Activated naive CD4-positive, alpha-beta T cell treated with anti-CD3 and anti-CD28 coated beads, Interleukin-2, amount 50 U/mL, for 72 hours (primary cell): ENCODE measurements around the gene AKT3. TPM values are rescaled to one million over a fixed set of nuclear protein-coding genes. Genes with fewer than 3 reads are reported as not detected.
"Not testable (repeated sequence)": the region's sequence is repeated elsewhere in the genome, so short reads cannot be mapped to it uniquely, and the experiment has no call there.

Experiments
- ATAC-seq, 2 donors: fragments of 150-1000 bp; cut with Tn5 transposase; 2 replicates each; pipeline ENCODE4 v1.10.0; 2021; ENCODE audit warnings: mild to moderate bottlenecking in 2 of 2, moderate library complexity in 2 of 2
- DNase-seq, 2 donors: peaks; one replicate each; pipeline ENCODE4 v3.0.0; 2021 to 2022; ENCODE audit warnings: low spot score in 2 of 2
- H3K27ac Mint-ChIP-seq, 2 donors: one replicate each; pipeline ENCODE4 v1.8.0; 2022; ENCODE audit warnings: mild to moderate bottlenecking in 2 of 2, mixed read lengths in 2 of 2
- H3K36me3 Mint-ChIP-seq, 2 donors: one replicate each; pipeline ENCODE4 v1.8.0; 2022; ENCODE audit warnings: mixed read lengths in 2 of 2
- H3K9me3 Mint-ChIP-seq, 2 donors: one replicate each; pipeline ENCODE4 v1.8.0; 2022; ENCODE audit warnings: mixed read lengths in 2 of 2
- total RNA-seq, 2 donors: library from RNA; stranded (reverse); gene quantifications; one replicate each; pipeline ENCODE4 v1.2.3, GENCODE V29; 2022

AKT3 gene
- total RNA-seq, 2 donors from 2014 or later, result 24.9 to 37.3 TPM

DNA sequence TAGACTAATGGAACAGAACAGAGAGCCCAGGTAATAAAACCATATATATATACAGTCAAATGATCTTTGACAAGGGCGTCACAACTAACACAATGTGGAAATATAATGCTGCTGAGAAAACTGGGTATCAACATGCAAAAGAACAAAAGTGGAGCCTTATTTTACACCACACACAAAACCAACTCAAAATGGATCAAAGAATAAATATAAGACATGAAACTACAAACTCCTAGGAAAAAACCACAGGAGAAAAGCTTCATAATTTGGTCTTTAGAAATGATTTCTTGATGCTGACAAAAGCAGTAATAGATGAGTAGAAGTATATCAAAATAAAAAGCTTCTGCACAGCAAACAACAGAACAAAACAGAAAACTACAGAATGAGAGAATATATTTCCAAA, 192.2 kb downstream of the AKT3 start:
- DNase-seq (no peak), ATAC-seq (no peak)
- Mint-ChIP-seq H3K36me3 (peaks cover 9 to 12% of the 10 kb centered on the region in 2 donors), H3K27ac (no peak overlapping the region), H3K9me3 (peaks cover 0 to 1% of the 10 kb centered on the region in 2 donors)

DNA sequence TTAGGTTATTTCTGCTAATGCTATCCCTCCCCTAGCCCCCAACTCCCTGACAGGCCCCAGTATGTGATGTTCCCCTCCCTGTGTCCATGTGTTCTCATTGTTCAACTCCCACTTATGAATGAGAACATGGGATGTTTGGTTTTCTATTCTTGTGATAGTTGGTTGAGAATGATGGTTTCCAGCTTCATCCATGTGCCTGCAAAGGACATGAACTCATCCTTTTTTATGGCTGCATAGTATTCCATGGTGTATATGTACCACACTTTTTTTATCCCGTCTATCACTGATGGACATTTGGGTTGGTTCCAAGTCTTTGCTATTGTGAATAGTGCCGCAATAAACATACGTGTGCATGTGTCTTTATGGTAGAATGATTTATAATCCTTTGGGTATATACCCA, 200.5 kb downstream of the AKT3 start:
- H3K9me3 Mint-ChIP-seq, H3K27ac Mint-ChIP-seq, ATAC-seq, DNase-seq: not testable (repeated sequence)
- peaks cover 28 to 40% of the 10 kb centered on the region in 2 donors for H3K36me3 Mint-ChIP-seq

DNA sequence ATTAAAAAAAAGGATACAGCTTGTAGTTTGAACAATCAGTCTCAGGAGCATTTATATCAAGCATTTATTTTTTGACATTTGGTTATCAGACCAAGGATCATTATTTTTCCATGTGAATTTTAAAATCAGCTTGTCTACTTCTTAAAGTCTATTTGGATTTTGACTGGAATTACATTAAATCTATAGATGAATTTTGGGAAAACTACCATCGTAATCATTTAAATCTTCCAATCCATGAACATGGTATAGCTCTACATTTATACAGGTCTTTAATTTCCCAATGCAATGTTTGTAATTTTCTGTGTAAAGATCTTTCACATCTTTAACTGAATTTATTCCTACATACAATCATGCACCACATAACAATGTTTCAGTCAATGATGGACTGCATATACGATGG, 203.2 kb downstream of the AKT3 start:
- H3K36me3 Mint-ChIP-seq, result peaks cover 22 to 28% of the 10 kb centered on the region in 2 donors
- H3K27ac Mint-ChIP-seq, result no peak overlapping the region
- peaks cover 0 to 3% of the 10 kb centered on the region in 2 donors for H3K9me3 Mint-ChIP-seq
- DNase-seq (no peak), ATAC-seq (no peak)

DNA sequence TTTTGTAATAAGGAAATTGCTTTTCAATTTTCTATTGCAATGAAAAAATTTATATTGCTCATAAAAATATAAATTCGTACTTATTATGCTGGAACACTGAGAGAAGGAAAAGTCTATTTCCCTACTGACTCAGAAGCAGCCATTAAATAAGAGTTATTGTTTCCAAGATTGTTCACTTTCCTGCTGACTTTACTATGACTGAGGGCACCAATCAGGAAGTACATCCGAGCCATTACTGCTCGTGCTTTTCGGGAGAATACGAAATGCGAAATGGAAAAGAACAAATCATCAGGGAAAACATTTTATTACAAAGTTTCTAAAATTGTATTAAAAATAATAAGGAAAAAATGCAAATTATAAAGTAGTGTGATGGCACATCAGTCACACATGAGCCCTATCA, 204.8 kb downstream of the AKT3 start:
- peaks cover 0 to 1% of the 10 kb centered on the region in 2 donors for H3K9me3 Mint-ChIP-seq
- no peak overlapping the region for H3K27ac Mint-ChIP-seq
- ATAC-seq, result no peak
- H3K36me3 Mint-ChIP-seq, result peaks cover 7 to 13% of the 10 kb centered on the region in 2 donors
- no peak for DNase-seq

DNA sequence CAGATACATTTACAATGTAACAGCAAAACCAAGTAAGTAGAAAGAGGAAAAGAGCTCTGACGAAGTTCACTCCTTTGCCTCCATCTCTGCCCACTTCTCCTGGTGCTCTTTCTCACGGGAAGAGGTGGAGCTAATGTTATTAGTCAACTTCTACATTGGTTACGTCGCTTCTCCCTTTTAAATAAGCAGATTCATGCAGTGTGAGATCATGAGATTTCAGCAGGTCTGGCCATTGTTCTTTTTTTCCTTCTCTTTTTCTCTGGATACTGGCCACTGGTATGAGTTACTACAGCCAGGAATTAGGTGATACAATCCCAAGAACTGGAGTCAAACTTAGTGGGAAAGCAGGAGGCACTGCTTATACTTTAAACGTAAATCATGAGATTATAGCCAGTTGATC, 207.1 kb downstream of the AKT3 start:
- Mint-ChIP-seq H3K36me3 (peaks cover 6 to 11% of the 10 kb centered on the region in 2 donors), H3K9me3 (peaks cover 0 to 5% of the 10 kb centered on the region in 2 donors), H3K27ac (no peak overlapping the region)
- no peak for ATAC-seq
- no peak for DNase-seq

DNA sequence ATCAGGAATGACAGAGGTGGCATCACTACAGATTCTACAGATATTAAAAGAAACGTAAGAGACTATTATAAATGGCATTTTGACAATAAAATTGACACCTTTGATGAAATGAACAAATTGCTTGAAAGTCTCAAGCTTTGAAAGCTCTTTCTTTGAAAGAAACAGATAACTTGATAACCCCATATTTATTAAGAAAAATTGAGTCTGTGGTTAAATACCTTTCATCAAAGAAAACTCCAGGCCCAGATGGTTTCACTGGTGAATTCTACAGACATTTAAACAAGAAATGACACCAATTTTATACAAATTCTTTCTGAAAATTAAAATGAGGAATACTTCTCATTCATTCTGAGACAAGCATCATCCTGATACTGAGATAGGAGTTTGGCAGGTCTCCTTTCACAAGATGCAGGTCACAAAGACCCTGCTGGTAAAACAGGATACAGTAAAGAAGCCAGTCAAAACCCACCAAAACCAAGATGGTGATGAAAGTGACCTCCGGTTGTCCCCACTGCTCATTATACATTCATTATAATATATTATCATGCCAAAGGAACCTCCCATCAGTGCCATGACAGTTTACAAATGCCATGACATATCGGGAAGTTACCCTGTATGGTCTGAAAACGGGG, 210.9 kb downstream of the AKT3 start:
- DNase-seq, result no peak
- Mint-ChIP-seq H3K36me3 (peaks cover 6 to 11% of the 10 kb centered on the region in 2 donors), H3K27ac (no peak overlapping the region), H3K9me3 (peaks cover 0 to 5% of the 10 kb centered on the region in 2 donors)
- ATAC-seq, result no peak

DNA sequence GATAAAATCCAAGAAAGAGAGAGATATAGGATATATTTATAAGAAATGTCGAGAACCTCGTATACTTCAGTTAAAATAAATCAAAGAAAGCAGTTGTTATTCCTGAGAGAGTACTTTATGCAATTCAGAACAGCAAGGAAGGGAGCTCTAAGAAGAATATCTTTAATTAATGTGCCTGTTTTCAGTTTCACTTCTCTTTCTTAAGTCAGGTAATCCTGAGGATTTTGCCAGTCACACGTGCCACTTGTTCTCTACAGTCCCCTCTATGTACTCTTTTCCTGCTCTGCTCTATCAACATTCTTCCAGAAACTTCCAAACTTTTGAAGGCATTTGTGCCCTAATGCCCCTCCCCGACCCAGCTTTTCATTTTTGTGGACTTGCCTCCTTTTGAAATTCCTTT, 211.9 kb downstream of the AKT3 start:
- ATAC-seq, result no peak
- H3K36me3 Mint-ChIP-seq, result peaks cover 6 to 9% of the 10 kb centered on the region in 2 donors
- DNase-seq, result no peak
- no peak overlapping the region for H3K27ac Mint-ChIP-seq
- peaks cover 0 to 5% of the 10 kb centered on the region in 2 donors for H3K9me3 Mint-ChIP-seq

DNA sequence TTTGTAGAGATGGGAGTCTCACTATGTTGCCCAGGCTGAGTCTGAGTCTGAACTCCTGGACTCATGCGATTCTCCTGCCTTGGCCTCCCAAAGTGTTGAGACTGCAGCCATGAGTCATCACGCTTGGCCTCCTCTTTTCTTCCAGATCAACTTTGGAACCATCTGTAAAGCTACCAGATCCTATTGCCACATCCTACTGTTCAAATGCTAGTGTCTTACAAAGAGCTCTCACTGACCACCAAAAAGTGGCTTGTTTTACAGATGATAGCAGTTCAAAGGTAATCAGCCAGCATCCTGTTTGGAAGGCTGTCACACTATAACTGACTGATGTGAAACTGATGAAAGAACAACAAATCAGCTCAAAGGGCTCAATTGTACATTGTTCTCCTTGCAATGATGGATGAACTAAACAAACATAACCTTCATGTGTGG, 221.6 kb downstream of the AKT3 start:
- no peak for DNase-seq
- Mint-ChIP-seq H3K27ac (peak overlapping the region in 1 of 2 donors; percentile 44), H3K9me3 (peaks cover 10 to 18% of the 10 kb centered on the region in 2 donors), H3K36me3 (peaks cover 43 to 44% of the 10 kb centered on the region in 2 donors)
- ATAC-seq, result no peak

DNA sequence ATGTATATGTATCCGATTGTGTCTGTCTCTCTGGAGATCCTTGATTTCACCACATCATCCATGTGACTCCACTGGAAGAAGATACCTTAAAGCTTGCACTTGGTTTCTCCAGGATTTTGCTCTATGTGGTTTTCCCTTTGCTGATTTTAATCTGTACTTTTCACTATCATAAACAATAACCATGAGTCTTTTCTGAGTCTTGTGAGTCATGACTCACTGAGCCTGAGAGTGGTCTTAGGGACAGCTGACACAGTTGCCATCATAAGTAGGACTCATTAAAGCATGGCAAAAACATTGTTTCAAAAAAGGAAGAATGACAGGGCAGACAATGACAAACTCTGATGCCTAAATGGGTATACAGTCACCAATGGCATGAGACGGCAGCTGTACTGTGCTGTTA, 226.2 kb downstream of the AKT3 start:
- Mint-ChIP-seq H3K9me3 (peaks cover 16 to 43% of the 10 kb centered on the region in 2 donors), H3K36me3 (peaks cover 64 to 70% of the 10 kb centered on the region in 2 donors)

DNA sequence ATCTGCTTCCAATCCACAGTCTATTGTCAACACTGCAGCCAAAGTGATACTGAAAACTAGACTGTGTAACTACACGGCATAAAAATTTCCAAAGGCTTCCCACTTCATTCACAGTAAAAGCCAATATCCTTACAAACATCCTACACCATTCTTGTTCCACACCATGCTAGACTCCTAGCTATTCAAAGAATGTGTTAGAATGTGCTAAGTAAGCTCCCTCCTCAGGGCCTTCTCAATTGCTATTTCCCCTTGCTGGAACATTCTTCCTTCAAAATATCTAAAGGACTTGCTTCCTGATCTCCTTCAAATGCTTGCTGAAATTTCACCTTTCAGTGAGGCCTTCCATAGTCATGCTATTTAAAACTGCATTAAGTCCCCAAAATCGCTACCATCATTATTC, 228.1 kb downstream of the AKT3 start:
- H3K27ac Mint-ChIP-seq, result no peak overlapping the region
- DNase-seq, result no peak
- ATAC-seq, result no peak
- H3K36me3 Mint-ChIP-seq, result peaks cover 49 to 72% of the 10 kb centered on the region in 2 donors
- peaks cover 16 to 44% of the 10 kb centered on the region in 2 donors for H3K9me3 Mint-ChIP-seq

More for the DNA sequence above, 226.2 kb downstream of the AKT3 start:
- DNase-seq (no peak), ATAC-seq (peak; percentile 36 to 41)
- H3K27ac Mint-ChIP-seq, result no peak overlapping the region

DNA sequence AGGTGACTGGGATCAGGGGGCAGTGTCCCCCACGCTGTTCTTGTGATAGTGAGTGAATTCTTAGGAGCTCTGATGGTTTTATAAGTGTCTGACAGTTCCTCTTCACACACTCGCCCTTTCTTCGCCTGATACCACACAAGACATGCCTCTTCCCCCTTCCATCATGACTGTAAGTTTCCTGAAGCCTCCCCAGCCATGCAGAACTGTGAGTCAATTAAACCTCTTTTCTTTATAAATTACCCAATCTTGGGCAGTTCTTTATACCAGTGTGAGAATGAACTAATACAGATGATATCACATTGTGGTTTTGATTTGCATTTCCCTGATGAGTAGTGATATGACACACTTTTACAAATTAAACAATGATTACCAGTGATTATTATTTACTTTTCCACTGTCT, 229.9 kb downstream of the AKT3 start:
- Mint-ChIP-seq H3K9me3 (peaks cover 16 to 44% of the 10 kb centered on the region in 2 donors), H3K36me3 (peaks cover 36 to 65% of the 10 kb centered on the region in 2 donors), H3K27ac (peak overlapping the region; percentile 0 to 48)
- DNase-seq, result no peak
- peak; percentile 88 to 92 for ATAC-seq

DNA sequence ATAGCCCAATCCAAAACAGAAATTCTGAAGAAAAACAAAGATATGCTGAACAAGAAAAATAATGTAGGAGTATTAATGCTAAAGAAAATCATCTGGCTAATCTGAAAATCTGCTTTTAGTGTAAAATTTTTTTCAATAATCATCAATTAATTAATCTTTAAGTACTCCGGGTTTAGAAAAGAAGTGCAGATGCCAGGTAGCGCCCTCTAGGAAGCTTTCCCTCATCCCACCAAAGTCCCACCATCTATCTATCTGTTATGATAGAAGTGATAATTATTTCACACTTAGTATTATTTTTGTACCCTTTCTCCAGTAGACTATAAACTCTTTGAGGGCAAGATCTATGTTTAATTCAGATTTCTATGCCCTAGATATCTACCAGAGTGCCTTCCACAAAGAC, 240.3 kb downstream of the AKT3 start:
- peaks cover 0 to under 1% of the 10 kb centered on the region in 2 donors for H3K9me3 Mint-ChIP-seq
- no peak for DNase-seq

DNA sequence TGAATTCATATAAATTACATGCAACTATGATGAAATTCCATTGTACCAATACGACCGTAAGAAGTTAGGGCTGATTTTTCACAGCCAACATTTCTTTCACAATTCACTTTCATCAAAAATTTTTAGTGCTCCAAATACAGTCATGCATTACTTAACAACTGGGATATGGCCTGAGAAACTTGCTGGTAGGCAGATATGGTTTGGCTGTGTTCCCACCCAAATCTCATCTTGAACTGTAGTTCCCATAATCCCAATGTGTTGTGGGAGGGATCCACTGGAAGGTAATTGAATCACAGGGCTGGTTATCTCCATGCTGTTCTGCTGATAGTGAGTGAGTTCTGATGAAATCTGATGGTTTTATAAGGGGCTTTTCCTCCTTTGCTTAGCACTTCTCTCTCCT, 244.4 kb downstream of the AKT3 start:
- H3K36me3 Mint-ChIP-seq, result peaks cover 46 to 61% of the 10 kb centered on the region in 2 donors
- peaks cover 13 to 15% of the 10 kb centered on the region in 2 donors for H3K9me3 Mint-ChIP-seq
- ATAC-seq (no peak), DNase-seq (no peak)
- H3K27ac Mint-ChIP-seq, result no peak overlapping the region

More for the DNA sequence above, 240.3 kb downstream of the AKT3 start:
- ATAC-seq, result no peak
- Mint-ChIP-seq H3K36me3 (peaks cover 25 to 41% of the 10 kb centered on the region in 2 donors), H3K27ac (no peak overlapping the region)

DNA sequence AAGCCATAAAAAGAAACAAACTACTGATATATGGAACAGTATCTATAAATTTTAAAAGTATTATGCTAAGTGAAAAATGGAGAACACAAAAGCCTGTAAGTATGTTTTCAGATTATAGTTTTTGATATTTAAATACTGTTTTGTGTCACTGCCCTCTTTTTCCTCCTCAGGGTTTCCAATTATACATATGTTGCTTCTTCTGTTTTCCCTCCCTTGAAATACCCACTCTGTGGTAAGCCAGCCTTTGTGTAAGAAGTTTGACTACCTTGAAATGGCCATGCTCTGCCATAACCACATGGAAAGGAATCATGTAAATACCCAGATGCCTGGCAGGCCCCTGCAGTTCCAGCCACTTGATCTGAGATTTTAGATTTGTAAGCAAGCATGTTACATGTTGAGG, 248.3 kb downstream of the AKT3 start:
- no peak for ATAC-seq
- peaks cover 28 to 57% of the 10 kb centered on the region in 2 donors for H3K36me3 Mint-ChIP-seq
- DNase-seq, result no peak
- H3K9me3 Mint-ChIP-seq, result peaks cover 13 to 15% of the 10 kb centered on the region in 2 donors
- no peak overlapping the region for H3K27ac Mint-ChIP-seq

DNA sequence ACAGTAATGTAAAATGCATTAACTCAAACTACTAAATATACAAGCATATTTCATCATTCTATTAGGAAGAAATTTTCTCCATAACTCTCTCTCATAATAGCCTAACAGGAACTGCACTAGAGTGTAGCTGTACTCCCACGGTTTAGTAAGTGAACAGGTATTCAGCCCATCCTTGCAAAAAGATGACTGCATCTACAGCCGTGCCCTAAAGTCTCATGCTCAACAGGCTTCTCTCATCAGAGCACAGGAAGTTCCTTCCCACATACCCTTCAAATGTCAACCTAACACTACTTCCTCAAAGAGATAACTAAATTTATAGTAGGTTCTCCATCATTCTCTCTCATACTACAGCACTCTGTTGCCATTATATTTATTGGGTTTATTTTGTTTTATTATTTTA, 251.6 kb downstream of the AKT3 start:
- no peak for DNase-seq
- no peak overlapping the region for H3K27ac Mint-ChIP-seq
- ATAC-seq, result peak; percentile 55 to 67
- peaks cover 4 to 8% of the 10 kb centered on the region in 2 donors for H3K9me3 Mint-ChIP-seq
- H3K36me3 Mint-ChIP-seq, result peaks cover 3 to 33% of the 10 kb centered on the region in 2 donors

DNA sequence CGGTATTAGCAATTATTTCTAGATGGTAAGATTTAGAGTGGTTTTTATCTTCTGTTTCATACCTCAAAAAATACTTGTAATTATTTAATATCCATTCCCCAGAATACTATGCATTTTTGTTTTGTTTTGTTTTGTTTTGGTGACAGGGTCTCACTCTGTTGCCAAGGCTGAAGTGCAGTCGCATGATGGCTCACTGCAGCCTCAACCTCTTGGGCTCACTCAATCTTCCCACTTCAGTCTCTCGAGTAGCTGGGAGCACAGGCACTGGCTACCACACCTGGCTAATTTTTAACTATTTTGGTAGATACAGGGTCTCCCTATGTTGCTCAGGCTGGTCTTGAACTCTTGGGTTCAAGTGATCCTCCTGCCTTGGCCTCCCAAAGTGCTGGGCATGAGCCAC, 252.7 kb downstream of the AKT3 start:
- DNase-seq, result no peak
- H3K36me3 Mint-ChIP-seq, result peaks cover 2 to 32% of the 10 kb centered on the region in 2 donors
- H3K9me3 Mint-ChIP-seq, result peaks cover 0 to 3% of the 10 kb centered on the region in 2 donors
- ATAC-seq, result no peak
- no peak overlapping the region for H3K27ac Mint-ChIP-seq

DNA sequence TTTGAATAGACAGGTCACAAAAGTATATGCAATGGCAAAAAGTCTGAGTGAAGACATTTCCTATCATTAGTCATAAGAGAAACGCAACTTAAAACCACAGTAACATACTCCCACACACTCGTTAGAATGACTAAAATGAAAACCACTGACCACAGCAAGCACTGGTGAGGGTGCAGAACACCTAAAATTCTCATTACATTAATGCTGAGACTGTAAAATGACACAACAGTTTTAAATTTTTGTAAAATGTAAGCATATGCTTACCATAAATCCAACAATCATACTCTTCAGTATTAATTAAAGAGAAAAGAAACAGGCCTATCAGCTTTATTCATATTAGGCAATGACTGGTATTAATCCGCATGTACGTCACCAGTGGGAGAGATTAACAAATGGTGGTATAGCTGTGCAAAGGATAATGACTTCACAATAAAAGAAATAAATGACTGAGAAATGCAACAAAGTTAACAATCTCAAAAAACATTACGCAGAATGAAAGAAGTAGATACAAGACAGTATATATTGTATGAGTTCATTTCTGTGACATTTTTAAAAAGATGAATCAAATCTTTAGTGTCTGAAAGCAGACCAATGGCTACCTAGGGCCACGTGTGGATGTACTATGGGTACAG, 253.5 kb downstream of the AKT3 start:
- no peaks in the 10 kb centered on the region for H3K9me3 Mint-ChIP-seq
- ATAC-seq (peak; percentile 87 to 91), DNase-seq (peak in 1 of 2 donors; percentile 21)
- peaks cover 10 to 34% of the 10 kb centered on the region in 2 donors for H3K36me3 Mint-ChIP-seq
- peak overlapping the region; percentile 11 to 16 for H3K27ac Mint-ChIP-seq
